Thyroid gland (tissue), 4 donors: ENCODE data around the gene CDH16.

ENCODE experiments used
- POLR2A ChIP-seq, 2 donors: fragments of 450-650 bp; IDR thresholded peaks; one replicate each; pipeline ENCODE4 v1.6.1; 2017; ENCODE audit warnings: antibody characterized with exemption in 2 of 2, mild to moderate bottlenecking in 2 of 2, moderate library complexity in 1 of 2
- TF ChIP-seq, protein P1 (sequence below), 6 experiments: fragments of 200-600 bp in 3 of 6; fragments of 450-650 bp in 3 of 6; sonication (generic) in 3 of 6; IDR thresholded peaks; one replicate each; pipeline ENCODE4 v1.5.1; 2016 to 2019; ENCODE audit warnings: antibody characterized with exemption in 6 of 6, mild to moderate bottlenecking in 2 of 6, inconsistent platforms in 1 of 6, moderate library complexity in 1 of 6

DNA sequence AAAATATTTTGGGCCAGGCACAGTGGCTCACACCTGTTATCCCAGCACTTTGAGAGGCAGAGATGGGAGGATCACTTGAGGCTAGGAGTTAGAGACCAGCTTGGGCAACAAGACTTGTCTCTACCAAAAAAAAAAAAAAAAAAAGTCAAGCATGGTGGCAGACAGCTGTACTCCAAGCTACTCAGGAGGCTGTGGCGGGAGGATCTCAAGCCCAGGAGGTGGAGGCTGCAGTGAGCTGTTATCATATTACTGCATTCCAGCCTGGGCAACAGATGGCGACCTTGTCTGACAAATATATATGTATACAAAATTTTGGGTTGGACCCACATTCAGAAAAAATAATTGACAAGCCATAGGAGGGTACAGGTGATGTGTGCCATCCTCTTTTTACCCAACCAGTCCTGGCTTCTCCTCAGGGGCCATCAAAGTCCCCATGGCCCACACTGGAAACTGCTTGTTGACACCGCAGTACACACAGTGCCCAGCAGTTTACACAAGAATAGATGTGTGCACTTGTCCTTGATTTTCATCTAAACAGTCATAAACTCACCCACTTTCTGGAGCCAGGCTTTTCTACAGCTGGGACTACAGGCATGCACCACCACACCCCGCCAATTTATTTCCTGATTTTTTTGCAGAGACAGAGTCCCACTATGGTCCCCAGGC, 18.3 kb upstream of the CDH16 start:
- TF ChIP-seq, protein P1, sequence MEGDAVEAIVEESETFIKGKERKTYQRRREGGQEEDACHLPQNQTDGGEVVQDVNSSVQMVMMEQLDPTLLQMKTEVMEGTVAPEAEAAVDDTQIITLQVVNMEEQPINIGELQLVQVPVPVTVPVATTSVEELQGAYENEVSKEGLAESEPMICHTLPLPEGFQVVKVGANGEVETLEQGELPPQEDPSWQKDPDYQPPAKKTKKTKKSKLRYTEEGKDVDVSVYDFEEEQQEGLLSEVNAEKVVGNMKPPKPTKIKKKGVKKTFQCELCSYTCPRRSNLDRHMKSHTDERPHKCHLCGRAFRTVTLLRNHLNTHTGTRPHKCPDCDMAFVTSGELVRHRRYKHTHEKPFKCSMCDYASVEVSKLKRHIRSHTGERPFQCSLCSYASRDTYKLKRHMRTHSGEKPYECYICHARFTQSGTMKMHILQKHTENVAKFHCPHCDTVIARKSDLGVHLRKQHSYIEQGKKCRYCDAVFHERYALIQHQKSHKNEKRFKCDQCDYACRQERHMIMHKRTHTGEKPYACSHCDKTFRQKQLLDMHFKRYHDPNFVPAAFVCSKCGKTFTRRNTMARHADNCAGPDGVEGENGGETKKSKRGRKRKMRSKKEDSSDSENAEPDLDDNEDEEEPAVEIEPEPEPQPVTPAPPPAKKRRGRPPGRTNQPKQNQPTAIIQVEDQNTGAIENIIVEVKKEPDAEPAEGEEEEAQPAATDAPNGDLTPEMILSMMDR (IDR thresholded peaks at IDR 0.05): no peak
- TF ChIP-seq POLR2A (IDR thresholded peaks at IDR 0.05): no peak
